ENCODE measurements around the gene ERGIC1. TPM values are rescaled to one million over a fixed set of nuclear protein-coding genes. Genes with fewer than 3 reads are reported as not detected.

ERGIC1 gene
- polyA plus RNA-seq, 1 experiment, result 137 TPM

GRCh38 chr5:172876578-172876977 lies 42.5 kb downstream of the ERGIC1 start:
- Histone ChIP-seq H3K27ac (ENCODE audit: low read depth, low read length) (no peak overlapping the region), H3K4me3 (ENCODE audit: low read depth, low read length) (no peak overlapping the region), H3K9me3 (ENCODE audit: control insufficient read depth, insufficient read depth, low read length) (no peaks in the 10 kb centered on the region; the same call in 1 of the 2 replicates), H3K27me3 (ENCODE audit: control insufficient read depth, insufficient read depth, low read length) (no peaks in the 10 kb centered on the region)
- DNase-seq (ENCODE audit: low read depth, low spot score), result no peak
- no peak for TF ChIP-seq CTCF (IDR thresholded peaks at IDR 0.05; ENCODE audit: low read depth, low read length)
- POLR2A ChIA-PET, result no interaction called here
- CTCF ChIA-PET, result interaction anchor here (1.5 kb wide), 1 partner anchor 104 kb away, joined by 4 read pairs; no protein-coding TSS in a partner anchor

GRCh38 chr5:172877466-172878260 lies 43.6 kb downstream of the ERGIC1 start:
- Histone ChIP-seq H3K9me3 (ENCODE audit: control insufficient read depth, insufficient read depth, low read length) (no peaks in the 10 kb centered on the region; the same call in 1 of the 2 replicates), H3K27ac (ENCODE audit: low read depth, low read length) (no peak overlapping the region), H3K4me3 (ENCODE audit: low read depth, low read length) (no peak overlapping the region), H3K27me3 (ENCODE audit: control insufficient read depth, insufficient read depth, low read length) (no peaks in the 10 kb centered on the region)
- no peak for DNase-seq (ENCODE audit: low read depth, low spot score)
- ChIA-PET CTCF (no interaction called here), POLR2A (no interaction called here)
- TF ChIP-seq CTCF (IDR thresholded peaks at IDR 0.05; ENCODE audit: low read depth, low read length), result no peak

- H3K4me3 ChIP-seq (ENCODE audit: low read depth, low read length), result no peak overlapping the region
- CTCF ChIA-PET, result no interaction called here
- POLR2A ChIA-PET, result no interaction called here
Observed at GRCh38 chr5:172878585-172878932, 44.5 kb downstream of the ERGIC1 start.

GRCh38 chr5:172878933-172879752 lies 45.1 kb downstream of the ERGIC1 start:
- no peak for TF ChIP-seq CTCF (IDR thresholded peaks at IDR 0.05; ENCODE audit: low read depth, low read length)
- ChIA-PET CTCF (no interaction called here), POLR2A (no interaction called here)
- H3K9me3 ChIP-seq (ENCODE audit: control insufficient read depth, insufficient read depth, low read length), result peaks cover 6% of the 10 kb centered on the region
- H3K27me3 ChIP-seq (ENCODE audit: control insufficient read depth, insufficient read depth, low read length), result no peaks in the 10 kb centered on the region
- no peak for DNase-seq (ENCODE audit: low read depth, low spot score)
- H3K27ac ChIP-seq (ENCODE audit: low read depth, low read length), result peak overlapping the region; percentile 77
- no peak overlapping the region for H3K4me3 ChIP-seq (ENCODE audit: low read depth, low read length)

More at GRCh38 chr5:172878585-172878932, 44.5 kb downstream of the ERGIC1 start:
- Histone ChIP-seq H3K27me3 (ENCODE audit: control insufficient read depth, insufficient read depth, low read length) (no peaks in the 10 kb centered on the region), H3K9me3 (ENCODE audit: control insufficient read depth, insufficient read depth, low read length) (peaks cover 4% of the 10 kb centered on the region), H3K27ac (ENCODE audit: low read depth, low read length) (peak overlapping the region; percentile 77)
- DNase-seq (ENCODE audit: low read depth, low spot score), result no peak
- no peak for TF ChIP-seq CTCF (IDR thresholded peaks at IDR 0.05; ENCODE audit: low read depth, low read length)

Data from AG04450 (cell line).